ENCODE results near the gene TAF4. TPM values are rescaled to one million over a fixed set of nuclear protein-coding genes. Genes with fewer than 3 reads are reported as not detected.
A peak's percentile ranks its signal among the peaks of the same experiment; 100 is the strongest.

TAF4 gene
- total RNA-seq, 4 donors from 2014 or later = 8.0 to 24.9 (median 13.9) TPM

DNA sequence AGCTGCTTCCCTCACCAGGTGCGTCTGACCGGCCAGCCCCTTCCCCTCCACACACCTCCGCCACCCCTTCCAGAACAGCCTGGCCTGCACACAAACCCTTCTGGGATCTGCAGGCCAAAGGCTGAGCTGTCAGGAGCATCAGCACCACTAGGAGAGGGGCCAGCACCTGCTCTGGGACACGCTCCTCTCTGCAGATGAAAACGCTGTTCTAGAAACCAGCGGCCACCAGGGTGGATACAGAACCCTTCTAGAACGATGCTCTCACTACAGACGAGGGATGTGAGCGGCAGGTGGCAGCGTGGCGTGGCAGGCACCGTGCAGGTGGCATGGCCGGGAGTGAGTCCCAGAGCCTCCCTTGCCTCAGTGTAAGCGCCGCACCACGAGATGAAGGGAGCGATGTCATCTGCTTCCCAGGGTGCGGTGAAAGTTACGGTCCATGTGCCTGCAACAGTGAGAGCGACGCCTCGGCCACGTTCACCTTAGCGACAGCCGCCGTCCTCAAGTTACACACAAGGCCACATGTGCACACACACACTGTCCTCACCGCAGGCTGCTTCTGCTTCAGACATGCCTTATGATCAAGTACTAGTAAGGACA is 53.6 kb downstream of the TAF4 start:
- Histone ChIP-seq H3K9me3 (no peaks in the 10 kb centered on the region), H3K4me1 (peaks cover 0 to 5% of the 10 kb centered on the region in 2 donors), H3K4me3 (no peak overlapping the region), H3K27ac (no peak overlapping the region), H3K27me3 (no peaks in the 10 kb centered on the region), H3K36me3 (peaks cover 0 to 50% of the 10 kb centered on the region in 2 donors)
- in situ Hi-C loops (cut with MboI; ENCODE audit: low sequenced_read_pairs in 4 of 4) = loop anchor here in 2 of 4 donors (25.0 kb wide), 2 partner anchors 125 to 375 kb away; partner anchors contain the start of genes PSMA7 (in 2 of the 2), SS18L1 (in 2 of the 2) and RPS21 (in 1 of the 2)
- ATAC-seq = no peak
- intact Hi-C loops (cut with DNase I; ENCODE audit: low total_unique reads) = loop anchor here (2.0 kb wide), 2 partner anchors 107 to 145 kb away; no protein-coding TSS in a partner anchor
- no peak for DNase-seq
- no peak for TF ChIP-seq POLR2A (IDR thresholded peaks at IDR 0.05)
- TF ChIP-seq, protein P1, sequence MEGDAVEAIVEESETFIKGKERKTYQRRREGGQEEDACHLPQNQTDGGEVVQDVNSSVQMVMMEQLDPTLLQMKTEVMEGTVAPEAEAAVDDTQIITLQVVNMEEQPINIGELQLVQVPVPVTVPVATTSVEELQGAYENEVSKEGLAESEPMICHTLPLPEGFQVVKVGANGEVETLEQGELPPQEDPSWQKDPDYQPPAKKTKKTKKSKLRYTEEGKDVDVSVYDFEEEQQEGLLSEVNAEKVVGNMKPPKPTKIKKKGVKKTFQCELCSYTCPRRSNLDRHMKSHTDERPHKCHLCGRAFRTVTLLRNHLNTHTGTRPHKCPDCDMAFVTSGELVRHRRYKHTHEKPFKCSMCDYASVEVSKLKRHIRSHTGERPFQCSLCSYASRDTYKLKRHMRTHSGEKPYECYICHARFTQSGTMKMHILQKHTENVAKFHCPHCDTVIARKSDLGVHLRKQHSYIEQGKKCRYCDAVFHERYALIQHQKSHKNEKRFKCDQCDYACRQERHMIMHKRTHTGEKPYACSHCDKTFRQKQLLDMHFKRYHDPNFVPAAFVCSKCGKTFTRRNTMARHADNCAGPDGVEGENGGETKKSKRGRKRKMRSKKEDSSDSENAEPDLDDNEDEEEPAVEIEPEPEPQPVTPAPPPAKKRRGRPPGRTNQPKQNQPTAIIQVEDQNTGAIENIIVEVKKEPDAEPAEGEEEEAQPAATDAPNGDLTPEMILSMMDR (IDR thresholded peaks at IDR 0.05 in 4 of 5, conservative IDR thresholded peaks at IDR 0.05 in 1 of 5) = no peak

GRCh38 chr20:62011403-62011790 is 54.3 kb downstream of the TAF4 start:
- Histone ChIP-seq H3K9me3 (no peaks in the 10 kb centered on the region), H3K27me3 (no peaks in the 10 kb centered on the region), H3K27ac (no peak overlapping the region), H3K4me3 (no peak overlapping the region), H3K4me1 (peaks cover 0 to 5% of the 10 kb centered on the region in 2 donors), H3K36me3 (peaks cover 0 to 56% of the 10 kb centered on the region in 2 donors)
- in situ Hi-C loops (cut with MboI; ENCODE audit: low sequenced_read_pairs in 4 of 4) (loop anchor here in 2 of 4 donors (25.0 kb wide), 2 partner anchors 126 to 376 kb away; partner anchors contain the start of genes PSMA7 (in 2 of the 2), SS18L1 (in 2 of the 2) and RPS21 (in 1 of the 2)), intact Hi-C loops (cut with DNase I; ENCODE audit: low total_unique reads) (loop anchor here (2.0 kb wide), 2 partner anchors 107 to 145 kb away; no protein-coding TSS in a partner anchor)
- no peak for TF ChIP-seq POLR2A (IDR thresholded peaks at IDR 0.05)
- TF ChIP-seq, protein P1 (IDR thresholded peaks at IDR 0.05 in 4 of 5, conservative IDR thresholded peaks at IDR 0.05 in 1 of 5) = no peak
- DNase-seq (no peak), ATAC-seq (no peak)

DNA sequence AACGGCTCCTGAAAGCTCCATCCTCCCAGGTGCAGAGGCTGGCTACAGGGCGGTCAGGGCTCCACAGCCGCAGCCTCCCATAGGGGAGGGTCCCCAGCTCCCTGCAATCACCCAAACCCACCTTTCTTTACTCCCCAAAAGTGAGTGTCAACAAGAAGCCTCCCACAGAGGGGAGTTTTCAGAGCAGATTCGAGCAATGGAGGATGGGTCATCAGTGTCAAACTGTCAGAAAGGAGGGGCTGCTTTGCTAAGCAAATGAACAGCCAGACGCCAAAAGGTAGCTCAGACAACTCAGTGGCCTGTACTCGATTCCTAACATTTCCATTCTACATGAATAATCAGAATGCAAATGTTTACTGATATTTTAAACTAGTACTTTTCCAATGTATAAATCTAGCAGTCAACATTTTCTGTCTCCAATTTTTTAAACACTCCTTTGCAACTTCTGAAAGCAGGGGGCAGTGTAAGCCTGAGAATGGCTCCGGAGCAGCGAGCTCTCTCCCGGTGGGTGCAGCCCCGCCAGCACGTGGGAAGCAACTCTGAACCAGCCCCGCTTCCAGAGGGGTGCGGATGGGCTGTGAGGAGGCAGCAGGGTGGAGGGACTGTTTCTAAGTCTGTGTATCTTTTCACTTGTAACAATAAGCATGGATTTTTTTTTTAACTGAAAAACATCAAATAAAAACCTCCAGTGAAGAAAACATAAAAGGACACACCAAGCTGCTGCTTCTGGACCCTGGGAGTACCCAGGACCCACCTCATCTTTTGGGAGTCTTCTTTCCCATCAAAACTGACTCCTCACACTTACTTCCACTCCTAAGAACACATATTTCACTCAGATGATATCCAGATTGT is 54.9 kb downstream of the TAF4 start:
- no peak overlapping the region for H3K4me3 ChIP-seq
- in situ Hi-C loops (cut with MboI; ENCODE audit: low sequenced_read_pairs in 4 of 4) (loop anchor here in 2 of 4 donors (25.0 kb wide), 2 partner anchors 127 to 377 kb away; partner anchors contain the start of genes PSMA7 (in 2 of the 2), SS18L1 (in 2 of the 2) and RPS21 (in 1 of the 2)), intact Hi-C loops (cut with DNase I; ENCODE audit: low total_unique reads) (loop anchor here (2.0 kb wide), 2 partner anchors 108 to 146 kb away; no protein-coding TSS in a partner anchor)
- H3K36me3 ChIP-seq = peaks cover 0 to 62% of the 10 kb centered on the region in 2 donors
- peaks cover 0 to 5% of the 10 kb centered on the region in 2 donors for H3K4me1 ChIP-seq
- no peaks in the 10 kb centered on the region for H3K9me3 ChIP-seq
- TF ChIP-seq, protein P1 (IDR thresholded peaks at IDR 0.05 in 4 of 5, conservative IDR thresholded peaks at IDR 0.05 in 1 of 5) = peak; percentile 57 to 67 (median 60)
- TF ChIP-seq POLR2A (IDR thresholded peaks at IDR 0.05) = no peak
- H3K27ac ChIP-seq = no peak overlapping the region
- H3K27me3 ChIP-seq = no peaks in the 10 kb centered on the region
- peak in 1 of 2 donors; percentile 67 for ATAC-seq
- DNase-seq = peak in 1 of 2 donors; percentile 40

GRCh38 chr20:62009869-62010445 is 55.7 kb downstream of the TAF4 start:
- no peaks in the 10 kb centered on the region for H3K27me3 ChIP-seq
- H3K4me1 ChIP-seq = peaks cover 0 to 5% of the 10 kb centered on the region in 2 donors
- ATAC-seq = no peak
- H3K36me3 ChIP-seq = peaks cover 0 to 71% of the 10 kb centered on the region in 2 donors
- H3K4me3 ChIP-seq = no peak overlapping the region
- in situ Hi-C loops (cut with MboI; ENCODE audit: low sequenced_read_pairs in 4 of 4) (loop anchor here in 2 of 4 donors (25.0 kb wide), 2 partner anchors 127 to 377 kb away; partner anchors contain the start of genes PSMA7 (in 2 of the 2), SS18L1 (in 2 of the 2) and RPS21 (in 1 of the 2)), intact Hi-C loops (cut with DNase I; ENCODE audit: low total_unique reads) (loop anchor here (2.0 kb wide), 2 partner anchors 109 to 147 kb away; no protein-coding TSS in a partner anchor)
- no peak for DNase-seq
- H3K9me3 ChIP-seq = no peaks in the 10 kb centered on the region
- TF ChIP-seq, protein P1 (IDR thresholded peaks at IDR 0.05 in 4 of 5, conservative IDR thresholded peaks at IDR 0.05 in 1 of 5) = no peak
- no peak for TF ChIP-seq POLR2A (IDR thresholded peaks at IDR 0.05)
- H3K27ac ChIP-seq = no peak overlapping the region

All from gastrocnemius medialis (tissue), 4 donors.